Measurements from ENCODE around the gene EPB41L5.

GRCh38 chr2:120225549-120226065 lies 212.7 kb downstream of the EPB41L5 start:
- no peak for TF ChIP-seq CTCF (IDR thresholded peaks at IDR 0.05; ENCODE audit: low read length)
- TF ChIP-seq EZH2 (IDR thresholded peaks at IDR 0.05; ENCODE audit: borderline replicate concordance, low read length): no peak
